ENCODE measurements around the gene HNRNPH1. TPM values are rescaled to one million over a fixed set of nuclear protein-coding genes. Genes with fewer than 3 reads are reported as not detected.

HNRNPH1 gene
- total and polyA plus RNA-seq, 2 of the 13 experiments (the other 11 are each of a cell fraction or from before 2014, with no cell fraction given): 382 to 1,064 TPM

DNA sequence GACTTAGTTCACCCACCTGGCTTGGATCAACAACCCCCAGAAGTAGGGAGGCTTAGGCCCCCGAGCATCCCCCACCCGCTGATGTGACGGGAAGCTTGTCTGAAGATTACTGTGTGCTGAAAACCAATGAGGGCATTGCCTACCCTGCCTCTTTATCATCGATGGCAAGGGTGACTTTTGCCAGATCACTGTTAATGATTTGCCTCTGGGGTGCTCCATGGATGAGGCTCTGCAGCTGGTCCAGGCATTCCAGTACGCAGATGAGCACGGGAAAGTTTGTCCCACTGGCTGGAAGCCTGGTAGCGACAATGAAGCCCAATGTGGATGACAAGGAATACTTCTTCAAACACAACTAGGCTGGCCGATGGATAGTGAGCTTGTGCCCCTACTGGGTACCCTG is 51.1 kb downstream of the HNRNPH1 start:
- peaks cover 9 to 60% of the 10 kb centered on the region in 2 experiments for H3K36me3 ChIP-seq (replicated peaks in 1 of 2; ENCODE audit: control insufficient read depth in 1 of 2, insufficient read depth in 2 of 2, low read length in 2 of 2)
- H3K9ac ChIP-seq (ENCODE audit: insufficient read depth, low read depth, low read length): no peak overlapping the region
- ChIA-PET POLR2A (no interaction called here), CTCF (ENCODE audit: low intra/inter-chr PET ratio, low total read pairs) (no interaction called here)
- FAIRE-seq (no peak), DNase-seq (ENCODE audit: low spot score) (no peak), ATAC-seq (no peak)
- H3K9me3 ChIP-seq (ENCODE audit: low read length): no peaks in the 10 kb centered on the region
- TF ChIP-seq ZNF792 (CRISPR knock-in tag; IDR thresholded peaks at IDR 0.05): no peak
- TF ChIP-seq, protein P1, sequence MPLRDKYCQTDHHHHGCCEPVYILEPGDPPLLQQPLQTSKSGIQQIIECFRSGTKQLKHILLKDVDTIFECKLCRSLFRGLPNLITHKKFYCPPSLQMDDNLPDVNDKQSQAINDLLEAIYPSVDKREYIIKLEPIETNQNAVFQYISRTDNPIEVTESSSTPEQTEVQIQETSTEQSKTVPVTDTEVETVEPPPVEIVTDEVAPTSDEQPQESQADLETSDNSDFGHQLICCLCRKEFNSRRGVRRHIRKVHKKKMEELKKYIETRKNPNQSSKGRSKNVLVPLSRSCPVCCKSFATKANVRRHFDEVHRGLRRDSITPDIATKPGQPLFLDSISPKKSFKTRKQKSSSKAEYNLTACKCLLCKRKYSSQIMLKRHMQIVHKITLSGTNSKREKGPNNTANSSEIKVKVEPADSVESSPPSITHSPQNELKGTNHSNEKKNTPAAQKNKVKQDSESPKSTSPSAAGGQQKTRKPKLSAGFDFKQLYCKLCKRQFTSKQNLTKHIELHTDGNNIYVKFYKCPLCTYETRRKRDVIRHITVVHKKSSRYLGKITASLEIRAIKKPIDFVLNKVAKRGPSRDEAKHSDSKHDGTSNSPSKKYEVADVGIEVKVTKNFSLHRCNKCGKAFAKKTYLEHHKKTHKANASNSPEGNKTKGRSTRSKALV (CRISPR knock-in tag; IDR thresholded peaks at IDR 0.05): no peak
- no peaks in the 10 kb centered on the region for H3K79me2 ChIP-seq (ENCODE audit: insufficient read depth, low read length)
- H3K4me3 ChIP-seq (replicated peaks in 1 of 3; ENCODE audit: insufficient read depth in 1 of 3, low read depth in 2 of 3, low read length in 3 of 3): no peak overlapping the region
- no peak overlapping the region for H2AFZ ChIP-seq (ENCODE audit: low read length)
- H3K27ac ChIP-seq (ENCODE audit: extremely low read length, insufficient read depth, low read length): no peak overlapping the region
- no peaks in the 10 kb centered on the region for H3K4me1 ChIP-seq (ENCODE audit: insufficient read depth, low read length)
- no peaks in the 10 kb centered on the region; a peak in 1 of 5 replicates for H3K27me3 ChIP-seq (ENCODE audit: control insufficient read depth in 1 of 2, insufficient read depth in 2 of 2, low read length in 2 of 2)
- no TSS peak for BruUV-seq (replicated peaks)
- WGBS (ENCODE audit: low lambda C conversion rate): 95% methylated on average over 3 of the region's 8 CpGs
- in situ Hi-C loops (cut with HindIII; ENCODE audit: extremely low pct_ligation_motif_present, low pct_unique_long_range_greater_than_20kb) (no loop called here), intact Hi-C loops (cut with micrococcal nuclease; ENCODE audit: unreplicated experiment) (no loop called here)
- peaks cover 6% of the 10 kb centered on the region; the same call in 1 of the 2 replicates for H4K20me1 ChIP-seq (ENCODE audit: insufficient read depth, low read length)
- H3K4me2 ChIP-seq (ENCODE audit: low read depth, low read length): no peak overlapping the region

DNA sequence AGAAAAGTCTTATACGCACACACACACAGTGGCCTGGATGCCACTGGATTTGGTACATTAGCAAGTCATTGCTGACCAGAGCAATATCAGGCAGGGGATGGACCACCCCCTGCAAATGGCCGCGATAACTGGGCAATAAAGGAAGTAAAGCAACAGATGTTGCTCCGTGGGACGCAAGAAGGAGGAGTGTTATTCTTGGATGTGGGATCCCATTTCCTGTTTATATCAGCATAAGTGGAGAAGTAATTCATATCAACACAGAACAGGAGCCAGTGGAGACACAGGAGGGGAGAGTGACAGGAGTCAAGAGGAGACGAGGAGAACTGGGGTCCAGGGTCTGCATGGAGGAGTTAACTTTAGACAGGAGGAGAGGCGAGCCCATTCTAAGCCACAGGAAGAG is 54.8 kb downstream of the HNRNPH1 start:
- ATAC-seq (no peak), FAIRE-seq (no peak), DNase-seq (ENCODE audit: low spot score) (no peak)
- ChIA-PET POLR2A (no interaction called here), CTCF (ENCODE audit: low intra/inter-chr PET ratio, low total read pairs) (no interaction called here)
- Histone ChIP-seq H4K20me1 (ENCODE audit: insufficient read depth, low read length) (peaks cover 6% of the 10 kb centered on the region; the same call in 1 of the 2 replicates), H2AFZ (ENCODE audit: low read length) (no peak overlapping the region), H3K9ac (ENCODE audit: insufficient read depth, low read depth, low read length) (no peak overlapping the region), H3K9me3 (ENCODE audit: low read length) (no peaks in the 10 kb centered on the region), H3K4me1 (ENCODE audit: insufficient read depth, low read length) (no peaks in the 10 kb centered on the region), H3K4me2 (ENCODE audit: low read depth, low read length) (no peak overlapping the region), H3K4me3 (replicated peaks in 1 of 3; ENCODE audit: insufficient read depth in 1 of 3, low read depth in 2 of 3, low read length in 3 of 3) (no peak overlapping the region), H3K27me3 (ENCODE audit: control insufficient read depth in 1 of 2, insufficient read depth in 2 of 2, low read length in 2 of 2) (no peaks in the 10 kb centered on the region), H3K79me2 (ENCODE audit: insufficient read depth, low read length) (no peaks in the 10 kb centered on the region), H3K36me3 (replicated peaks in 1 of 2; ENCODE audit: control insufficient read depth in 1 of 2, insufficient read depth in 2 of 2, low read length in 2 of 2) (peaks cover 9 to 57% of the 10 kb centered on the region in 2 experiments), H3K27ac (ENCODE audit: extremely low read length, insufficient read depth, low read length) (no peak overlapping the region)
- intact Hi-C loops (cut with micrococcal nuclease; ENCODE audit: unreplicated experiment) (no loop called here), in situ Hi-C loops (cut with HindIII; ENCODE audit: extremely low pct_ligation_motif_present, low pct_unique_long_range_greater_than_20kb) (no loop called here)
- WGBS (ENCODE audit: low lambda C conversion rate): 97% methylated on average over 7 of the region's 7 CpGs
- BruUV-seq (replicated peaks): no TSS peak
- TF ChIP-seq ZNF33A (CRISPR knock-in tag; IDR thresholded peaks at IDR 0.05; ENCODE audit: borderline replicate concordance) (no peak), SP2 (CRISPR knock-in tag; IDR thresholded peaks at IDR 0.05) (no peak), ZNF780A (CRISPR knock-in tag; IDR thresholded peaks at IDR 0.05) (no peak), ZNF501 (CRISPR knock-in tag; IDR thresholded peaks at IDR 0.05) (no peak), ZNF180 (CRISPR knock-in tag; IDR thresholded peaks at IDR 0.05; ENCODE audit: borderline replicate concordance, low read depth) (no peak), ZNF816 (CRISPR knock-in tag; IDR thresholded peaks at IDR 0.05; ENCODE audit: borderline replicate concordance) (no peak), HNRNPUL1 (IDR thresholded peaks at IDR 0.05; ENCODE audit: low read depth, low read length) (no peak), NFE2L1 (CRISPR knock-in tag; IDR thresholded peaks at IDR 0.05; ENCODE audit: borderline replicate concordance) (no peak), TSC22D2 (CRISPR knock-in tag; IDR thresholded peaks at IDR 0.05; ENCODE audit: borderline replicate concordance) (no peak)
- TF ChIP-seq, protein P2, sequence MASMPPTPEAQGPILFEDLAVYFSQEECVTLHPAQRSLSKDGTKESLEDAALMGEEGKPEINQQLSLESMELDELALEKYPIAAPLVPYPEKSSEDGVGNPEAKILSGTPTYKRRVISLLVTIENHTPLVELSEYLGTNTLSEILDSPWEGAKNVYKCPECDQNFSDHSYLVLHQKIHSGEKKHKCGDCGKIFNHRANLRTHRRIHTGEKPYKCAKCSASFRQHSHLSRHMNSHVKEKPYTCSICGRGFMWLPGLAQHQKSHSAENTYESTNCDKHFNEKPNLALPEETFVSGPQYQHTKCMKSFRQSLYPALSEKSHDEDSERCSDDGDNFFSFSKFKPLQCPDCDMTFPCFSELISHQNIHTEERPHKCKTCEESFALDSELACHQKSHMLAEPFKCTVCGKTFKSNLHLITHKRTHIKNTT (CRISPR knock-in tag; IDR thresholded peaks at IDR 0.05): no peak
- TF ChIP-seq, protein P3, sequence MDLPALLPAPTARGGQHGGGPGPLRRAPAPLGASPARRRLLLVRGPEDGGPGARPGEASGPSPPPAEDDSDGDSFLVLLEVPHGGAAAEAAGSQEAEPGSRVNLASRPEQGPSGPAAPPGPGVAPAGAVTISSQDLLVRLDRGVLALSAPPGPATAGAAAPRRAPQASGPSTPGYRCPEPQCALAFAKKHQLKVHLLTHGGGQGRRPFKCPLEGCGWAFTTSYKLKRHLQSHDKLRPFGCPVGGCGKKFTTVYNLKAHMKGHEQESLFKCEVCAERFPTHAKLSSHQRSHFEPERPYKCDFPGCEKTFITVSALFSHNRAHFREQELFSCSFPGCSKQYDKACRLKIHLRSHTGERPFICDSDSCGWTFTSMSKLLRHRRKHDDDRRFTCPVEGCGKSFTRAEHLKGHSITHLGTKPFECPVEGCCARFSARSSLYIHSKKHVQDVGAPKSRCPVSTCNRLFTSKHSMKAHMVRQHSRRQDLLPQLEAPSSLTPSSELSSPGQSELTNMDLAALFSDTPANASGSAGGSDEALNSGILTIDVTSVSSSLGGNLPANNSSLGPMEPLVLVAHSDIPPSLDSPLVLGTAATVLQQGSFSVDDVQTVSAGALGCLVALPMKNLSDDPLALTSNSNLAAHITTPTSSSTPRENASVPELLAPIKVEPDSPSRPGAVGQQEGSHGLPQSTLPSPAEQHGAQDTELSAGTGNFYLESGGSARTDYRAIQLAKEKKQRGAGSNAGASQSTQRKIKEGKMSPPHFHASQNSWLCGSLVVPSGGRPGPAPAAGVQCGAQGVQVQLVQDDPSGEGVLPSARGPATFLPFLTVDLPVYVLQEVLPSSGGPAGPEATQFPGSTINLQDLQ (CRISPR knock-in tag; IDR thresholded peaks at IDR 0.05): no peak

Measured in HepG2 (cell line).